ENCODE data around the gene CSF3R.

DNA sequence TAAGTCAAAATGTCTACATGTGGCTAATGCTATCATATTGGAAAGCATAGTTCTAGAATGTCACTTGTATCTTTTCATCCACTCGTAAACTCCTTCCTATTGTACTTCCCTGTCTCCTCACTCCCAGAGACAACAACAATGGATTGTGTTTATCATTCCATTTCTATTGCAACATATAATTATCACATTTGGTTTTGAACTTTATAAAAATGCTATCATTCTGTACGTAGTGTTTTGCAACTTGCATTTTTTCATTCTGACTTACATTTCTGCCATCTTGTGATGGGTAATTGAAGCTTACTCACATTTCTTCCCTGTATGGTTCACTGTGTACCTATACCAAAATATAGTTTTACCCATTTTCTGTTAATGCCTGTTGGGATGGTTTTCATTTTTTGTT lies 14.5 kb upstream of the CSF3R start:
- TF ChIP-seq, protein P1, sequence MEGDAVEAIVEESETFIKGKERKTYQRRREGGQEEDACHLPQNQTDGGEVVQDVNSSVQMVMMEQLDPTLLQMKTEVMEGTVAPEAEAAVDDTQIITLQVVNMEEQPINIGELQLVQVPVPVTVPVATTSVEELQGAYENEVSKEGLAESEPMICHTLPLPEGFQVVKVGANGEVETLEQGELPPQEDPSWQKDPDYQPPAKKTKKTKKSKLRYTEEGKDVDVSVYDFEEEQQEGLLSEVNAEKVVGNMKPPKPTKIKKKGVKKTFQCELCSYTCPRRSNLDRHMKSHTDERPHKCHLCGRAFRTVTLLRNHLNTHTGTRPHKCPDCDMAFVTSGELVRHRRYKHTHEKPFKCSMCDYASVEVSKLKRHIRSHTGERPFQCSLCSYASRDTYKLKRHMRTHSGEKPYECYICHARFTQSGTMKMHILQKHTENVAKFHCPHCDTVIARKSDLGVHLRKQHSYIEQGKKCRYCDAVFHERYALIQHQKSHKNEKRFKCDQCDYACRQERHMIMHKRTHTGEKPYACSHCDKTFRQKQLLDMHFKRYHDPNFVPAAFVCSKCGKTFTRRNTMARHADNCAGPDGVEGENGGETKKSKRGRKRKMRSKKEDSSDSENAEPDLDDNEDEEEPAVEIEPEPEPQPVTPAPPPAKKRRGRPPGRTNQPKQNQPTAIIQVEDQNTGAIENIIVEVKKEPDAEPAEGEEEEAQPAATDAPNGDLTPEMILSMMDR (conservative IDR thresholded peaks at IDR 0.05) = no peak
- no peak for TF ChIP-seq ZFX (IDR thresholded peaks at IDR 0.05)
